H1 (cell line): ENCODE results near the gene ETNK1. TPM values are rescaled to one million over a fixed set of nuclear protein-coding genes. Genes with fewer than 3 reads are reported as not detected.

Experiments used
- CTCF ChIA-PET: fragments of 300-600 bp; sonication (Branson Sonifier 250); formaldehyde crosslinking; loops from one replicate; lab custom pipeline; 2021; ENCODE audit not compliant: partially characterized antibody; lab: Charles Lee
- POLR2A ChIA-PET: fragments of 300-600 bp; sonication (Branson Sonifier 250); formaldehyde crosslinking; loops from one replicate; lab custom pipeline; 2021; ENCODE audit warnings: inconsistent platforms; ENCODE audit not compliant: partially characterized antibody; lab: Charles Lee
- DNase-seq, 2 experiments: peaks; one replicate each; pipeline versions ENCODE4 v3.0.0 to v3.0.0-alpha.2; 2010 to 2022; ENCODE audit warnings: low spot score in 2 of 2, low read depth in 1 of 2, mixed read lengths in 1 of 2
- FAIRE-seq: peaks from 2 replicates; lab custom pipeline; 2011; peaks lifted over from hg19 to GRCh38; lab: Jason Lieb, UNC
- H2AFZ ChIP-seq: 2 replicates; pipeline ENCODE4 v1.8.1; 2012; ENCODE audit warnings: low read length, inconsistent platforms
- H2AK5ac ChIP-seq: 2 replicates; pipeline ENCODE4 v1.6.1; 2013; ENCODE audit warnings: low read depth, low read length
- H2BK120ac ChIP-seq: replicated peaks from 2 replicates; pipeline ENCODE3; 2013; ENCODE audit warnings: low read depth, low read length, inconsistent platforms
- H2BK12ac ChIP-seq: 2 replicates; pipeline ENCODE4 v1.6.1; 2013; ENCODE audit warnings: low read depth, low read length
- H2BK15ac ChIP-seq: 2 replicates; pipeline ENCODE4 v1.6.1; 2013; ENCODE audit warnings: low read length
- H2BK20ac ChIP-seq: 2 replicates; pipeline ENCODE4 v1.6.1; 2013; ENCODE audit warnings: low read length
- H2BK5ac ChIP-seq: 2 replicates; pipeline ENCODE4 v1.6.1; 2013; ENCODE audit warnings: low read depth, low read length
- H3K14ac ChIP-seq: 2 replicates; pipeline ENCODE4 v1.6.1; 2013; ENCODE audit warnings: inconsistent platforms; ENCODE audit not compliant: insufficient read length
- H3K18ac ChIP-seq: 2 replicates; pipeline ENCODE4 v1.6.1; 2013; ENCODE audit warnings: low read length; ENCODE audit errors: extremely low read depth
- H3K23ac ChIP-seq: 2 replicates; pipeline ENCODE4 v1.6.1; 2013; ENCODE audit warnings: inconsistent platforms; ENCODE audit not compliant: insufficient read length
- H3K23me2 ChIP-seq: 2 replicates; pipeline ENCODE4 v1.6.1; 2013; ENCODE audit warnings: low read depth, low read length
- H3K27ac ChIP-seq: 2 replicates; pipeline ENCODE4 v1.6.1; 2011; ENCODE audit warnings: low read depth, low read length, inconsistent platforms
- H3K27me3 ChIP-seq, 4 experiments: replicated peaks in 1 of 4; 1 replicate in 1 of 4; 2 replicates in 3 of 4; pipeline versions ENCODE4 v1.6.1 to v1.8.1; 2011 to 2013; ENCODE audit warnings: low read length in 3 of 4, mild to moderate bottlenecking in 3 of 4, inconsistent platforms in 2 of 4, mixed read lengths in 2 of 4, moderate library complexity in 1 of 4; ENCODE audit not compliant: control insufficient read depth in 3 of 4, insufficient read depth in 3 of 4; ENCODE audit errors: extremely low read depth in 1 of 4
- H3K36me3 ChIP-seq, 4 experiments: 2 replicates each; pipeline versions ENCODE4 v1.6.1 to v1.8.1; 2011 to 2013; ENCODE audit warnings: mild to moderate bottlenecking in 4 of 4, low read length in 3 of 4, moderate library complexity in 2 of 4, control low read depth in 1 of 4, inconsistent platforms in 1 of 4; ENCODE audit not compliant: insufficient read depth in 4 of 4, control insufficient read depth in 2 of 4
- H3K4ac ChIP-seq: replicated peaks from 2 replicates; pipeline ENCODE3; 2013; ENCODE audit warnings: low read length, low read depth, mixed read lengths, inconsistent platforms; ENCODE audit not compliant: insufficient read length
- H3K4me1 ChIP-seq, 4 experiments: replicated peaks in 1 of 4; 1 replicate in 1 of 4; 2 replicates in 3 of 4; pipeline versions ENCODE4 v1.6.1 to v1.8.1; 2011 to 2013; ENCODE audit warnings: low read length in 3 of 4, inconsistent platforms in 2 of 4, mixed read lengths in 1 of 4; ENCODE audit not compliant: insufficient read depth in 4 of 4, control insufficient read depth in 3 of 4
- H3K4me2 ChIP-seq, 2 experiments: 2 replicates each; pipeline versions ENCODE4 v1.6.1 to v1.8.1; 2011 to 2013; ENCODE audit warnings: low read depth in 2 of 2, low read length in 2 of 2, control low read depth in 1 of 2, inconsistent platforms in 1 of 2, mild to moderate bottlenecking in 1 of 2; ENCODE audit not compliant: insufficient read depth in 1 of 2
- H3K4me3 ChIP-seq, 4 experiments: fragments of 200-600, 300-600 bp in 1 of 4; sonication (generic), shearing (Covaris generic), sonication (Bioruptor Twin) in 1 of 4; 2 replicates each; pipeline versions ENCODE4 v1.5.1 to v1.8.1; 2011 to 2016; ENCODE audit warnings: low read length in 4 of 4, low read depth in 3 of 4, control low read depth in 2 of 4, inconsistent platforms in 2 of 4, mild to moderate bottlenecking in 2 of 4, mixed read lengths in 1 of 4, moderate library complexity in 1 of 4; ENCODE audit not compliant: insufficient read depth in 2 of 4; ENCODE audit errors: extremely low read depth in 1 of 4
- H3K56ac ChIP-seq: replicated peaks from 2 replicates; pipeline ENCODE3; 2013; ENCODE audit warnings: low read depth, mild to moderate bottlenecking, mixed read lengths, low read length, inconsistent platforms; ENCODE audit not compliant: insufficient read length
- H3K79me1 ChIP-seq: 2 replicates; pipeline ENCODE4 v1.6.1; 2013; ENCODE audit warnings: low read depth, low read length, control low read depth
- H3K79me2 ChIP-seq, 2 experiments: 2 replicates each; pipeline versions ENCODE4 v1.6.1 to v1.8.1; 2012 to 2013; ENCODE audit warnings: low read length in 2 of 2, mild to moderate bottlenecking in 2 of 2, inconsistent platforms in 1 of 2; ENCODE audit not compliant: insufficient read depth in 2 of 2, control insufficient read depth in 1 of 2
- H3K9ac ChIP-seq, 4 experiments: replicated peaks in 1 of 4; 1 replicate in 1 of 4; 2 replicates in 3 of 4; pipeline versions ENCODE4 v1.6.1 to v1.8.1; 2011 to 2013; ENCODE audit warnings: low read depth in 3 of 4, low read length in 3 of 4, control low read depth in 2 of 4, mild to moderate bottlenecking in 2 of 4, moderate library complexity in 2 of 4, inconsistent platforms in 1 of 4; ENCODE audit errors: extremely low read depth in 1 of 4
- H3K9me3 ChIP-seq, 2 experiments: 2 replicates each; pipeline versions ENCODE4 v1.6.1 to v1.8.1; 2012 to 2013; ENCODE audit warnings: mild to moderate bottlenecking in 2 of 2, moderate library complexity in 2 of 2, control low read depth in 1 of 2, inconsistent platforms in 1 of 2, low read depth in 1 of 2, low read length in 1 of 2, mixed read lengths in 1 of 2; ENCODE audit not compliant: insufficient read depth in 2 of 2
- H4K20me1 ChIP-seq, 2 experiments: replicated peaks in 1 of 2; 2 replicates each; pipeline versions ENCODE3 to v1.8.1; 2011 to 2013; ENCODE audit warnings: inconsistent platforms in 2 of 2, low read length in 2 of 2, mild to moderate bottlenecking in 1 of 2; ENCODE audit not compliant: insufficient read depth in 2 of 2, control insufficient read depth in 1 of 2
- H4K5ac ChIP-seq: 2 replicates; pipeline ENCODE4 v1.6.1; 2013; ENCODE audit warnings: low read length, low read depth, mixed read lengths, inconsistent platforms; ENCODE audit not compliant: insufficient read length
- H4K8ac ChIP-seq: 2 replicates; pipeline ENCODE4 v1.8.0; 2013; ENCODE audit warnings: mild to moderate bottlenecking, moderate library complexity, low read length, inconsistent platforms; ENCODE audit not compliant: insufficient read depth; ENCODE audit errors: extremely low read depth
- H4K91ac ChIP-seq: replicated peaks from 2 replicates; pipeline ENCODE3; 2013; ENCODE audit warnings: low read length, mixed read lengths, inconsistent platforms; ENCODE audit not compliant: insufficient read length
- CBX5 ChIP-seq: fragments of 300-800, 300-1000 bp; sonication (generic); IDR thresholded peaks from 2 replicates; pipeline ENCODE4 v1.7.1; 2016; ENCODE audit warnings: antibody characterized with exemption, low read length, low read depth
- JUN ChIP-seq: IDR thresholded peaks from 2 replicates; pipeline ENCODE4 v1.6.1; 2011; ENCODE audit warnings: low read depth, mild to moderate bottlenecking, improper control_type of control experiment, low read length
- SUZ12 ChIP-seq: fragments of 200-600 bp; sonication (generic); IDR thresholded peaks from 2 replicates; pipeline ENCODE4 v1.6.1; 2012; ENCODE audit warnings: mild to moderate bottlenecking, inconsistent platforms, low read length, moderate library complexity, mixed read lengths
- ZNF274 ChIP-seq: IDR thresholded peaks from 2 replicates; pipeline ENCODE4 v1.7.0; 2012; ENCODE audit warnings: low read length, borderline replicate concordance; ENCODE audit errors: extremely low read depth
- whole genome bisulfite sequencing, 2 experiments: shearing (Covaris generic) in 1 of 2; methylation state at CpG; one replicate each; pipeline versions ENCODE4 v1.1.6 to v1.1.7; 2013 to 2015; ENCODE audit warnings: low lambda C conversion rate in 2 of 2, mixed read lengths in 2 of 2, inconsistent platforms in 1 of 2, low coverage in 1 of 2, missing lambda C conversion rate in 1 of 2; ENCODE audit not compliant: insufficient replicate concordance in 2 of 2, insufficient coverage in 1 of 2, insufficient read length in 1 of 2; ENCODE audit errors: extremely low coverage in 1 of 2, missing lambda C conversion rate in 1 of 2; 5-methylcytosine and 5-hydroxymethylcytosine counted together
- polyA plus RNA-seq, 7 experiments: library from polyadenylated mRNA; depleted of rRNA in 3 of 7; stranded (reverse) in 5 of 7; unstranded in 2 of 7; fragments of >200 nt in 5 of 7; fragments of 200-250 nt in 2 of 7; gene quantifications; 1 replicate in 5 of 7; 2 replicates in 1 of 7; 4 replicates in 1 of 7; pipeline versions ENCODE4 v1.2.1 to v1.2.3, GENCODE V29; 2011 to 2013; ENCODE audit warnings: missing spikeins in 2 of 7, mixed read lengths in 2 of 7
- total RNA-seq: library from RNA; stranded (reverse); fragmentation: NEBNext Ultra II Directional; extraction: Animal tissue kit (Norgen Biotek cat#: 25700); gene quantifications from 2 replicates; pipeline ENCODE4 v1.2.1, GENCODE V29; 2021

The ETNK1 gene
- total and polyA plus RNA-seq, 2 of the 8 experiments (the other 6 are each of a cell fraction or from before 2014, with no cell fraction given) = 11.6 to 82.7 TPM

DNA sequence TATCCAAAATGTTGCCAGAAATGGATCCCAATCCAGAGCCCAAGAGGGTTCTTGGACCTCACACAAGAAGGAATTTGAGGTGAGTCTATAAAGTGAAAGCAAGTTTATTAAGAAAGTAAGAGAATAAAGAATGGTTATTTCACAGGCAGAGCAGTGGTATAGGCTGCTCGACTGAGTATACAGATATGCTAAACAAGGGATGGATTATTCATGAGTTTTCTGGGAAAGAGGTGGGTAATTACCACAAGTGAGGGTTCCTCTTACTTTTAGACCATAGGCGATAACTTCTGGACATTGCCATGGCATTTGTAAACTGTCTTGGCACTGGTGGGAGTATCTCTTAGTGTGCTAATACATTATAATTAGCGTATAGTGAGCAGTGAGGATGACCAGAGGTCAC is 73.6 kb downstream of the ETNK1 start:
- Histone ChIP-seq H4K8ac (no peak overlapping the region), H4K5ac (no peak overlapping the region), H3K14ac (no peak overlapping the region), H3K4me2 (0 out of 4 replicates have a peak overlapping the region, but pooled peaks of 1 of the 2 experiments have one; percentile 30), H3K79me2 (no peaks in the 10 kb centered on the region), H2AFZ (no peak overlapping the region), H2BK5ac (no peak overlapping the region; the same call in 1 of the 2 replicates), H4K91ac (no peak overlapping the region), H3K23ac (no peak overlapping the region), H3K36me3 (peaks cover 0 to 3% (median 0%) of the 10 kb centered on the region in 4 experiments; a peak in 1 of 8 replicates), H2AK5ac (no peak overlapping the region), H3K56ac (no peak overlapping the region), H3K4ac (no peak overlapping the region), H3K27ac (no peak overlapping the region), H2BK15ac (no peak overlapping the region), H3K4me3 (no peak overlapping the region; a peak in 1 of 8 replicates), H4K20me1 (no peaks in the 10 kb centered on the region), H2BK12ac (no peak overlapping the region), H3K27me3 (no peaks in the 10 kb centered on the region), H3K23me2 (no peaks in the 10 kb centered on the region), H3K9ac (no peak overlapping the region), H2BK20ac (no peak overlapping the region; the same call in 1 of the 2 replicates), H3K4me1 (peaks cover 0 to 8% (median 3%) of the 10 kb centered on the region in 4 experiments; a peak in 6 of 7 replicates), H2BK120ac (no peak overlapping the region), H3K9me3 (peaks cover 4 to 8% of the 10 kb centered on the region in 2 experiments), H3K79me1 (no peaks in the 10 kb centered on the region), H3K18ac (no peak overlapping the region)
- 89% methylated on average over 3 of the region's 3 CpGs; no CpG with 5 or more reads in 1 of the 2 experiments for WGBS, 2 experiments
- ChIA-PET CTCF (interaction anchor here (1.0 to 1.7 kb wide), 3 partner anchors 11 to 14 kb away, joined by 3 read pairs; no protein-coding TSS in a partner anchor), POLR2A (no interaction called here)
- FAIRE-seq (no peak), DNase-seq (no peak)
- no peak for TF ChIP-seq CBX5
- TF ChIP-seq SUZ12 = no peak
- TF ChIP-seq JUN = no peak
- no peak for TF ChIP-seq ZNF274
